ENCODE data around the gene NUSAP1. TPM values are rescaled to one million over a fixed set of nuclear protein-coding genes. Genes with fewer than 3 reads are reported as not detected.

Gene NUSAP1
- total RNA-seq, 4 donors from 2014 or later, result 11.1 to 19.0 (median 15.9) TPM

DNA sequence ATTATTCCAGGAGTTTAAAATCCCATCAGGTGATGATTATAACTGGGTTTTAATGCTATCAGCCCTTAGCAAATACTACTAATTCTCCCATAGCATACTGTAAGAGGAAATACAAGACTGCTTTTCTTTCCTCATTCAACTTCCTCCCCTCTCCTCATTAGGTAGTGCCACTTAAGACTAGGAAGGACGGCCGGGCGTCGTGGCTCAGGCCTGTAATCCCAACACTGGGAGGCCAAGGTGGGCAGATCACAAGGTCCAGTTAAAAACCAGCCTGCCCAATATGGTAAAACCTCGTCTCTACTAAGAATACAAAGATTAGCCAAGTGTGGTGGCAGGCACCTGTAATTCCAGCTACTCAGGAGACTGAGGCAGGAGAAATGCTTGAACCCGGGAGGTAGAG is 55.0 kb downstream of the NUSAP1 start:
- no peak for DNase-seq (ENCODE audit: low spot score in 2 of 2)
- TF ChIP-seq POLR2AphosphoS5 (IDR thresholded peaks at IDR 0.05), result no peak
- TF ChIP-seq EP300 (IDR thresholded peaks at IDR 0.05), result no peak
- TF ChIP-seq POLR2A (IDR thresholded peaks at IDR 0.05), result no peak
- no peak for TF ChIP-seq CTCF (IDR thresholded peaks at IDR 0.05)
- H3K4me1 ChIP-seq, result no peaks in the 10 kb centered on the region

GRCh38 chr15:41392659-41393058 is 60.0 kb downstream of the NUSAP1 start:
- Histone ChIP-seq H3K4me1 (no peaks in the 10 kb centered on the region), H3K9me3 (no peaks in the 10 kb centered on the region), H3K4me3 (no peak overlapping the region), H3K27ac (no peak overlapping the region), H3K36me3 (peaks cover 47% of the 10 kb centered on the region), H3K27me3 (no peaks in the 10 kb centered on the region)
- 85% methylated on average over 2 of the region's 2 CpGs for whole genome bisulfite sequencing
- DNase-seq (ENCODE audit: low spot score in 2 of 2), result no peak
- no peak for TF ChIP-seq CTCF (IDR thresholded peaks at IDR 0.05)
- TF ChIP-seq POLR2A (IDR thresholded peaks at IDR 0.05), result no peak
- no peak for TF ChIP-seq EP300 (IDR thresholded peaks at IDR 0.05)
- TF ChIP-seq POLR2AphosphoS5 (IDR thresholded peaks at IDR 0.05), result no peak

More for the DNA sequence above, 55.0 kb downstream of the NUSAP1 start:
- Histone ChIP-seq H3K27ac (no peak overlapping the region), H3K27me3 (no peaks in the 10 kb centered on the region), H3K9me3 (no peaks in the 10 kb centered on the region), H3K4me3 (no peak overlapping the region), H3K36me3 (peaks cover 42% of the 10 kb centered on the region)
- WGBS, result 93% methylated on average over 6 of the region's 6 CpGs

GRCh38 chr15:41394924-41395323 is 62.2 kb downstream of the NUSAP1 start:
- no peaks in the 10 kb centered on the region for H3K4me1 ChIP-seq
- no peaks in the 10 kb centered on the region for H3K9me3 ChIP-seq
- DNase-seq (ENCODE audit: low spot score in 2 of 2), result no peak
- WGBS, result 100% methylated on average over 4 of the region's 4 CpGs
- no peaks in the 10 kb centered on the region for H3K27me3 ChIP-seq
- TF ChIP-seq CTCF (IDR thresholded peaks at IDR 0.05), result no peak
- no peak for TF ChIP-seq EP300 (IDR thresholded peaks at IDR 0.05)
- no peak for TF ChIP-seq POLR2A (IDR thresholded peaks at IDR 0.05)
- no peak for TF ChIP-seq POLR2AphosphoS5 (IDR thresholded peaks at IDR 0.05)
- peaks cover 38% of the 10 kb centered on the region for H3K36me3 ChIP-seq
- no peak overlapping the region for H3K27ac ChIP-seq
- no peak overlapping the region for H3K4me3 ChIP-seq

- Histone ChIP-seq H3K27ac (no peak overlapping the region), H3K27me3 (no peaks in the 10 kb centered on the region), H3K36me3 (peaks cover 32% of the 10 kb centered on the region), H3K9me3 (no peaks in the 10 kb centered on the region), H3K4me1 (no peaks in the 10 kb centered on the region), H3K4me3 (no peak overlapping the region)
- no peak for DNase-seq (ENCODE audit: low spot score in 2 of 2)
- no peak for TF ChIP-seq POLR2A (IDR thresholded peaks at IDR 0.05)
- no peak for TF ChIP-seq POLR2AphosphoS5 (IDR thresholded peaks at IDR 0.05)
- no peak for TF ChIP-seq CTCF (IDR thresholded peaks at IDR 0.05)
- no peak for TF ChIP-seq EP300 (IDR thresholded peaks at IDR 0.05)
- 86% methylated on average over 3 of the region's 3 CpGs for WGBS
Observed at GRCh38 chr15:41396111-41396510, 63.4 kb downstream of the NUSAP1 start.

DNA sequence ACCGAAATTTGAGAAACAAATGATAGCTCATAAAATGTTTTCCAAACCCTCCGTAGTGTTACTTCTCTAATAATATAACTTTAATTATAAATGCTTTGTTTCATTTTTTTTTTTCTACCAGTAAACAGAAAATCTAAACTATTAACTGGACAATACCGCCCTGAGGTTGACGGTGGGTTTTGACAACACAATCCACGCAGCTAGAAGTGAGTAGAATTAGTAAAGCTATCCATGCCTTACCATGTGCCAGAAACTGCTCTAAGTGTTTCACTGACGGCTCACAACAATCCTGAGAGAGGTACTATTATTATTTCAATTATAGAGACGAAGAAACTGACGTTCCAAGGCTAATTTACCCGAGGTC is 69.2 kb downstream of the NUSAP1 start:
- no peak for DNase-seq (ENCODE audit: low spot score in 2 of 2)
- Histone ChIP-seq H3K9me3 (no peaks in the 10 kb centered on the region), H3K4me3 (peak overlapping the region; percentile 84), H3K4me1 (peaks cover 7% of the 10 kb centered on the region), H3K27me3 (no peaks in the 10 kb centered on the region), H3K36me3 (no peaks in the 10 kb centered on the region), H3K27ac (peak overlapping the region; percentile 91)
- WGBS, result 5% methylated on average over 9 of the region's 9 CpGs
- TF ChIP-seq POLR2A (IDR thresholded peaks at IDR 0.05) (no peak), EP300 (IDR thresholded peaks at IDR 0.05) (no peak), CTCF (IDR thresholded peaks at IDR 0.05) (no peak), POLR2AphosphoS5 (IDR thresholded peaks at IDR 0.05) (no peak)
